OCI-LY1 (cell line): ENCODE measurements around the gene C13orf42.

ENCODE experiments used
- CTCF ChIP-seq: fragments of 200-600 bp; sonication (generic), shearing (Covaris generic); IDR thresholded peaks from 2 replicates; pipeline ENCODE4 v1.5.1; 2017; ENCODE audit warnings: mild to moderate bottlenecking, antibody characterized with exemption, low read length, moderate library complexity, mixed read lengths
- EZH2 ChIP-seq: fragments of 200-600 bp; sonication (generic), shearing (Covaris generic); IDR thresholded peaks from 2 replicates; pipeline ENCODE4 v1.8.0; 2017; ENCODE audit warnings: borderline replicate concordance, mixed run types, mild to moderate bottlenecking, antibody characterized with exemption, low read length, moderate library complexity, mixed read lengths

GRCh38 chr13:51036418-51036817 lies 74.7 kb downstream of the C13orf42 start:
- TF ChIP-seq CTCF (no peak), EZH2 (no peak)
